GM21360 (cell line): ENCODE data around the gene PTGIR.

Experiments used
- ATAC-seq: cut with Tn5 transposase; IDR thresholded peaks from one replicate; pipeline ENCODE4 v1.9.1; 2021; ENCODE audit warnings: mild to moderate bottlenecking, moderate library complexity; ENCODE audit not compliant: unreplicated experiment

The PTGIR gene

GRCh38 chr19:46601318-46602224 is 23.3 kb downstream of the PTGIR start, which contains the start of gene CALM3:
Gene CALM3, plus strand, starts transcription at chr19:46601330. Its CDS starts 105 bp downstream, at chr19:46601435.
- ATAC-seq, result no peak

DNA sequence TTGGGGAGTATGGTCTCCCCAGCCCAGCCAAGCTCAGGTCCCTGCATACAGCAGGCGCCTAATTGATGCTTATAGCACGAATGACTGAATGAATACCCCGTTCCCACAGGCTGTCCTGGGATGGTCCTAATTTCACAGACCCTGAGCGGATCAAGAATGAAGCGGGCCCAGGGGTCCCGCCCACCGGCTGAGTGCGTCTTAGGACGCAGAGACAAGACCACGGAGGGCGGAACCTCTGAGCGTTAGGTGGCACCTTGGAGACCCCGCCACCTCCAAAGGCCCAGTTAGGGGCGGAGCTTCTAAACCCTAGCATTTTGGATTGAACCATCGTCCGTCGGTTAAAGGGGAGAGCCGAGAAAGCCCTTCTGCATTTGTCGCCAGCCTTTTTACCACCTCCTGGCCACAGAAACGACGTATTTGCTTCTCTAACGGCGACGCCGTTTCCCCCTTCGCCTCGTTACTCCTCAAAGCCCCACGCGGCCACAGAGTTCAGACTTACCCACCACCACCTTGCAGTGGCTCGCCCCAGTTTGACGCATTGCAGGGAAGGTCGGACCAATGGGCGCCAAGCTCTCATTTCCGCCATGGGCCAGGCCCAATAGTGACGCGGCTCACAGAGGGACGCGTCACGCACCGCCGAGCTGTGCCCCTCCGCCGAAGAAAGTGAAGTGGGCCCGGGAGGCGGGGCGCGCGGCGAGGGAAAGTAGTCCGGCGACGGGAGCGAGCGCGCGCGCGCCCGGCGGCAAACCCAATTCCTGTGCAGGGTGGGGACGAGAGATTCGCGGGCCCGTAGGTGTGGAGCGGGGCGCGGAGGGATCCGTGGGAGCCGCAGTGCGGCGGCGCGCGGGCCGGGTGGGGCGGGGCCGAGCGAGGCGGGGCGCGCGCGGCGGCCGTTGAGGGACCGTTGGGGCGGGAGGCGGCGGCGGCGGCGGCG is 24.2 kb downstream of the PTGIR start:
- ATAC-seq, result peak; percentile 76

GRCh38 chr19:46599716-46600373 is 25.0 kb downstream of the PTGIR start:
- no peak for ATAC-seq

DNA sequence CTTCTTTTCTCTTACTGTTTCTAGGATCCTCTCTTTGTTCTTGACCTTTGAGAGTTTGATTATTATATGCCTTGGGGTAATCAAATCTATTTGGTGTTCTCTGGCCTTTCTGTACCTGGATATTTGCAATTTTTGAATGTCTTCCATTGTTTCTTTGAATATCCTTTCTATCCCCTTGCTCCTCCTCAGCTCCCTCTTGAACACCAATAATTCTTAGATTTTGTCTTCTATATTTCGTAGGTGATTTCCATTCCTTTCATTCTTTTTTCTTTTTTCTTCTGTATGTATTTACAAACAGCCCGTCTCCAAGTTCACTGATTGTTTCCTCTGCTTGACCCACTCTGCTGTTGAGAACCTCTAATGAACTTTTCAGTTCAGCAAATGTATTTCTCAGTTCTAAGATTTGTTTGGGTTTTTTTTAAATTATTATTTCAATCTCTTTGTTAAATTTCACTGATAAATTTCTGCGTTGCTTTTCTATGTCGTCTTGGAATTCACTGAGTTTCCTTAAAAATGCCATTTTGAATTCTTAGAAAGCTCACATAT is 26.4 kb downstream of the PTGIR start:
- no peak for ATAC-seq

DNA sequence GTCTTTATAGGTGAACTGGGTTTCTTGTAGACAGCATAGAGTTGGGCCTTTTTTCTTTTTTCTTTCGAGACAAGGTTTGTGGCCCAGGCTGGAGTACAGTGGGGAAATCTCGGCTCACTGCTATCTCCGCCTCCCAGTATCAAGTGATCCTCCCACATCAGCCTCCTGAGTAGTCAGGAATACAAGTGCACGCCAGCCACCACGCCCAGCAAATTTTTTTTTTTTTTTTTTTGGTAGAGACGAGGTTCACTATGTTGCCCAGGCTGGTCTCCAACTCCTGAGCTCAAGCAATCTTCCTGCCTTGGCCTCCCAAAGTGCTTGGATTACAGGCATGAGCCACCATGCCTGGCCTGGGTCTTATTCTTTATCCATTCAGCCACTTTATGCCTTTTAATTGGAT is 28.9 kb downstream of the PTGIR start:
- ATAC-seq, result no peak

DNA sequence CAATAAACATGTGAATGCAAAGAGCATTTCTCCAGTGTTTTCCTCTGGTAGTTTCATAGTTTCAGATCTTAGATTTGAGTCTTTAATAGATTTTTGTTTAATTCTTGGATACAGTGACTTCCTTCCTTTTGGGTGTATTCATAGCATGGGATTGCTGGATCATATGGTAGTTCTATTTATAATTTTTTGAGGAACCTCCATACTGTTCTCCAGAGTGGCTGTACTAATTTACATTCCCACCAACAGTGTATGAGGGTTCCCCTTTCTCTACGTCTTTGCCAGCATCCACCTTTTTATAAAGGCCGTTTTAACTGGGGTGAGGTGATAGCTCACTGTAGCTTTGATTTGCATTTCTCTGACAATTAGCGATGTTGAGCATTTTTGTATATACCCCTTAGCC is 33.0 kb downstream of the PTGIR start:
- no peak for ATAC-seq

DNA sequence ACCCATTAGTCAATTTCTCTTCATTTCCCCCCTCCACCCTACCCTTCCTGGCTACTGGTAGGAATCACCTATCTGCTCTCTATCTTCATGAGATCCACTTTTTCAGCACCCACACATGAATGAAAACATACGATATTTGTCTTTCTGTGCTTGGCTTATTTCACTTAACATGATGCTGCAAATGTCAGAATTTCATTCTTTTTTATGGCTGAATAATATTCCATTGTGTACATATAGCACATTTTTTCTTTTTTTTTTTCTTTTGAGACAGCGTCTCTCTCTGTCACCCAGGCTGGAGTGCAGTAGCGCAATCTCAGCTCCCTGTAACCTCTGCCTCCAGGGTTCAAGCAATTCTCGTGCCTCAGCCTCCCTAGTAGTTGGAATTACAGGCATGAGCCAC is 33.6 kb downstream of the PTGIR start:
- no peak for ATAC-seq

DNA sequence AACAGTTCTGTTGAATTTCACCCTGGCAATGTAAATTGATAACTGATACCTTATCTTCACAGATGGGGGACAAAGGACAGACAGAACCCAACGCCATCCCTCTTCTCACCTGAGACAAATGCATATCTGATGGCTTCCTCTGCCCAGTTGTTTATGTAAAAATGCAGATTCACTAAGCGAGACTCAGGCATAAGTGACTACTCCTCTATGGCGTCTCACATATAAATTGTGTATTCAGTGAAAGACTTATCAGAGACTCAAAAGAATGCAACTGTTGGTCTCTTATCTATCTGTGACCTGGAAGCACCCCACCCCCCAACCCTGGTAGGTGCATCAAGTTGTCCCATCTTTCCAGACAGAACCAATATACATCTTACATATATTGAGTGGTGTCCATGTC is 37.0 kb downstream of the PTGIR start:
- ATAC-seq, result no peak

GRCh38 chr19:46586294-46586693 is 38.6 kb downstream of the PTGIR start:
- ATAC-seq, result no peak

DNA sequence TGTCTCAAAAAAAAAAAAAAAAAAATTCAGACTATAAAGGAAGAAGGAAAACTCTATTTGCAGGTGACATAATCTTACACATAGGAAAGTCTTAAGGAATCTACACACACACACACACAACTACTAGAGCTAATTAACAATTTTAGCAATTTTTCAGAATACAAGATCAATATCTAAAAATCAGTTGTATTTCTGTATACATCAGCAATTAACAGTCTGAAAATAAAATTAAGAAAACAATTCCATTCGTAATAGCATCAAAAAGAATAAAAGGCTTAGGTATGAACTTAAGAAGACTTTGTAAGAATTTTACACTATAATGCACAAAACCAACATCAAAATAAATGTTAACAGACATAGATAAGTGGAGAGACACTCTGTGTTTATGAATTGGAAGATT is 39.4 kb downstream of the PTGIR start:
- ATAC-seq, result no peak

DNA sequence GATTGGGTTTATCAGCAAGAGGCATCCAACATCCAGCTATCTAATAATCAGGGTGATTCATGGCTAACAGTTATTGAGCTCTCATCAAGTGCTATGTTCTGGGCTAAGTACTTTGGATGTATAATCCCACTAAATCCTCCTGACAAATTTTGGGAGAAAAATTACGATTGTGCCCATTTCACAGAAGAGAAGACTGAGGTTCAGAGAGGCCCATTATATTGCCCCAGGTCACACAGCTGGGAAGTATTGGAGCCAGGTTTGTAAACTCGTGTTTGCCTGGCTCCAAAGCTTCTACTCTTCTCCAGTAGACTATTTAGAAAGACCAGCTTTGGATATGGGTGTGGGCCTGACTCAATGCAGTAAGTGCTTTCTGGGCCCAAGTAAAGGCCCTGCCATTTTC is 44.6 kb downstream of the PTGIR start:
- no peak for ATAC-seq

DNA sequence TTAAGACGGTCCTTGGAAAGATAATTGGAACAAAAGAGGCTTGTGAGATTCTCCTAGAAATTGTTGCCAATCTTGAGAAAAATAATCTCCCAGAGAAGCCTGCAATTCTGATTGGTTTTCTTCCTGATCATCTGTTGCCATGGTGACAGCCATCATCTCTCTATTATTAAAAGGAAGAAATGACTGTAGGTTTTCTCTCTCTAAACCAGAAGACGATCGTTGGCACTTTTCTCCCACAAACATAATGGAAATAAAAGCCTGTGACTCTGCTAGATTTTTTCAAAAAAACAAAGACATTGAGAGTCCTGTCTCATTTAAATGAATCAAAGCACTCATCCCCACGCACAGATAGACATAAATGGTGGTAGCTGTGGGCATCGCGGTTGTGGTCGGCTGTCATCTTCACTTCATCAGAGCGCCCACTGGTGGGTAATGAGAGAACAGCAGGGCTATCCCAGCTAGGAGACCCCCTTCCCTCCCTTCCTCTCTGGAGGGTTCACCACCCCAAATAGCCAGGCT is 45.5 kb downstream of the PTGIR start:
- no peak for ATAC-seq

DNA sequence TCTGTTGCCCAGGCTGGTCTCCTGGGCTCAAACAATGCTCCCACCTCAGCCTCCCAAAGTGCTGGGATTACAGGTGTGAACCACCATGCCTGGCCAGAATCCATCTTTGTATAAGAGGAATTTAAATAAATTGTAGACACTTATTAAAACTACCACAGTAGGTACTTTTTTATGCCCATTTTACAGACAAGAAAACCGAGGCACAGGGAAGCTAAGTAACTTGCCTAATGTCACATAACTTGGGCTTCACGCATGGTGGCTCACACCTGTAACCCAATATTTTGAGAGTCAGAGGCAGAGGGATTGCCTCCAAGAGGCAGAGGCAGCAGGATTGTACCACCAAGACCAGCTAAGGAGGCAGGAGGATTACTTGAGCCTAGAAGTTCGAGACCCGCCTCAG is 46.4 kb downstream of the PTGIR start:
- no peak for ATAC-seq

GRCh38 chr19:46574533-46574932 is 50.4 kb downstream of the PTGIR start:
- ATAC-seq, result no peak

GRCh38 chr19:46573679-46574498 is 51.0 kb downstream of the PTGIR start:
- no peak for ATAC-seq

- no peak for ATAC-seq
These were observed 53.4 kb downstream of the PTGIR start for GRCh38 chr19:46571495-46571894.
